ENCODE data around the gene FAM171A1.

DNA sequence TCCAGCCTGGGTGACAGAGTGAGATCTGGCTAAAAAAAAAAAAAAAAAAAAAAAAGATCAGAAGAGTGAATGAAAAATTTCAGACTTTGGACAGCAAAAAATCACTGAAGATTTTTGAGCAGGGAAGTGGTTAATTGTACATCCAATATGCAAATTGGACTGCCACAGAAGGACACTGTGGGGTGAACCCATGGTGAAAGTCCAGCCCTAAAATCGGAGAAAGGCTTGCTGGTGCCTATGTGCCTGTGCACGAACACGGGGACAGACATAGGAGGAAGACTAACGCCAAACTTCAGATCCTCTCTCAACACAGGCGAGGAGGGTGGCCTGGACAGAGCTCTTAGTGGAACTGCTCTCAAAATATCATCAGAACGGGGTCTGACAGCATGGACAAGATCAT is 65.5 kb downstream of the FAM171A1 start:
- TF ChIP-seq, protein P1, sequence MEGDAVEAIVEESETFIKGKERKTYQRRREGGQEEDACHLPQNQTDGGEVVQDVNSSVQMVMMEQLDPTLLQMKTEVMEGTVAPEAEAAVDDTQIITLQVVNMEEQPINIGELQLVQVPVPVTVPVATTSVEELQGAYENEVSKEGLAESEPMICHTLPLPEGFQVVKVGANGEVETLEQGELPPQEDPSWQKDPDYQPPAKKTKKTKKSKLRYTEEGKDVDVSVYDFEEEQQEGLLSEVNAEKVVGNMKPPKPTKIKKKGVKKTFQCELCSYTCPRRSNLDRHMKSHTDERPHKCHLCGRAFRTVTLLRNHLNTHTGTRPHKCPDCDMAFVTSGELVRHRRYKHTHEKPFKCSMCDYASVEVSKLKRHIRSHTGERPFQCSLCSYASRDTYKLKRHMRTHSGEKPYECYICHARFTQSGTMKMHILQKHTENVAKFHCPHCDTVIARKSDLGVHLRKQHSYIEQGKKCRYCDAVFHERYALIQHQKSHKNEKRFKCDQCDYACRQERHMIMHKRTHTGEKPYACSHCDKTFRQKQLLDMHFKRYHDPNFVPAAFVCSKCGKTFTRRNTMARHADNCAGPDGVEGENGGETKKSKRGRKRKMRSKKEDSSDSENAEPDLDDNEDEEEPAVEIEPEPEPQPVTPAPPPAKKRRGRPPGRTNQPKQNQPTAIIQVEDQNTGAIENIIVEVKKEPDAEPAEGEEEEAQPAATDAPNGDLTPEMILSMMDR (IDR thresholded peaks at IDR 0.05) = no peak
- TF ChIP-seq ZFX (IDR thresholded peaks at IDR 0.05; ENCODE audit: borderline replicate concordance) = no peak
